Stomach (tissue), 4 donors: ENCODE data around the gene PARD6G.

Experiments
- POLR2A ChIP-seq, 4 donors: fragments of 450-650 bp; IDR thresholded peaks; one replicate each; pipeline ENCODE4 v1.6.1; 2016; ENCODE audit warnings: antibody characterized with exemption in 4 of 4, control low read depth in 2 of 4, mild to moderate bottlenecking in 1 of 4, moderate library complexity in 1 of 4
- TF ChIP-seq, protein P1 (sequence below), 7 experiments: fragments of 450-650 bp in 4 of 7; fragments of 200-600 bp in 3 of 7; sonication (generic) in 3 of 7; IDR thresholded peaks; one replicate each; pipeline ENCODE4 v1.5.1; 2016 to 2019; ENCODE audit warnings: antibody characterized with exemption in 7 of 7, control low read depth in 2 of 7, mild to moderate bottlenecking in 1 of 7

DNA sequence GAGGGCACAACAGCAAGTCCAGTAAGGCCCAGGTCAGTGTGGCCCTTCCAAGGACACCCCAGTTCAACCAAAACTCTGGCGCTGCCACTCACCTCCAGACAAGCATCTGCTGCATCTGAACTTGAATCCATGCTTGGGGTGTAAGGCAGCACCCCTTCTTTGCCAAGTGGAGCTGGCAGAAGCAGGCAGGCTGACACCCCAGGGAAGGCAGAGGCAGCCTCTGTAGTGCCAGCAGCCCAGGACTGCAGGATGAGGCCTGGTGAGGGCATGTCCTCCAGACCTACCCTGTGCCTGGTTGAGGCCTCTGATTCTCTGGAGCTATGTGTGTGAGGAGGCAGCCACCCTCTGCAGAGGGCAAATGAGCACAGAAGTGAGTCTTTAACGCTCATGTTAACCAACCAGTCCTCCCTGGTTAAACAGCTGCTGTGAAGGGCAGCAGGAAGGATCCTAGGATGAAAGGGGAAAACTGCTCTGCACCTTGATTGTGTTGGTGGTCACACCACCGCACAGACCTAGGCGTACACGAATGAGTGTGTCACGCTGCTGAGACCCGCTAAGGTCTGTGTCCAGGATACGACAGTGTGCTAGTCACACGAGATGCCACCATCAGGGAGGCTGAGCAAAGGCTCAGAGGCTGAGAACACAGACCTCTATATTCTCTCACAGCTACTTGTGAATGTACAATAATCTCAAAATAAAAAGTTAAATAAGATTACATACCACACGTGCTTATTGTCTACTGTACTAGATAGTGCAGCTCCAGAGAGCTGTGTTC is 2.2 kb downstream of the PARD6G start:
- TF ChIP-seq, protein P1, sequence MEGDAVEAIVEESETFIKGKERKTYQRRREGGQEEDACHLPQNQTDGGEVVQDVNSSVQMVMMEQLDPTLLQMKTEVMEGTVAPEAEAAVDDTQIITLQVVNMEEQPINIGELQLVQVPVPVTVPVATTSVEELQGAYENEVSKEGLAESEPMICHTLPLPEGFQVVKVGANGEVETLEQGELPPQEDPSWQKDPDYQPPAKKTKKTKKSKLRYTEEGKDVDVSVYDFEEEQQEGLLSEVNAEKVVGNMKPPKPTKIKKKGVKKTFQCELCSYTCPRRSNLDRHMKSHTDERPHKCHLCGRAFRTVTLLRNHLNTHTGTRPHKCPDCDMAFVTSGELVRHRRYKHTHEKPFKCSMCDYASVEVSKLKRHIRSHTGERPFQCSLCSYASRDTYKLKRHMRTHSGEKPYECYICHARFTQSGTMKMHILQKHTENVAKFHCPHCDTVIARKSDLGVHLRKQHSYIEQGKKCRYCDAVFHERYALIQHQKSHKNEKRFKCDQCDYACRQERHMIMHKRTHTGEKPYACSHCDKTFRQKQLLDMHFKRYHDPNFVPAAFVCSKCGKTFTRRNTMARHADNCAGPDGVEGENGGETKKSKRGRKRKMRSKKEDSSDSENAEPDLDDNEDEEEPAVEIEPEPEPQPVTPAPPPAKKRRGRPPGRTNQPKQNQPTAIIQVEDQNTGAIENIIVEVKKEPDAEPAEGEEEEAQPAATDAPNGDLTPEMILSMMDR (IDR thresholded peaks at IDR 0.05) = no peak
- no peak for TF ChIP-seq POLR2A (IDR thresholded peaks at IDR 0.05)
